Measurements from ENCODE around the gene HOXA6. TPM values are rescaled to one million over a fixed set of nuclear protein-coding genes. Genes with fewer than 3 reads are reported as not detected.
A peak's percentile ranks its signal among the peaks of the same experiment; 100 is the strongest.

Gene HOXA6
- total and polyA plus RNA-seq, 2 donors from 2014 or later, result 1.1 to 22.0 TPM

GRCh38 chr7:27132214-27132613 lies 15.4 kb downstream of the HOXA6 start:
- Histone ChIP-seq H3K9me3 (ENCODE audit: control insufficient read depth in 2 of 3, insufficient read depth in 1 of 3, low read length in 3 of 3) (no peaks in the 10 kb centered on the region), H3K36me3 (ENCODE audit: control insufficient read depth in 2 of 3, insufficient read depth in 3 of 3, low read length in 3 of 3) (peaks cover 0 to 2% (median 0%) of the 10 kb centered on the region in 3 donors), H3K4me3 (ENCODE audit: low read length in 3 of 3) (no peak overlapping the region), H3K27ac (ENCODE audit: low read depth in 2 of 2, low read length in 2 of 2) (peak overlapping the region in 1 of 2 donors; percentile 8), H3K27me3 (ENCODE audit: control insufficient read depth, insufficient read depth, low read length) (no peaks in the 10 kb centered on the region), H3K9ac (ENCODE audit: low read length in 3 of 3) (peak overlapping the region in 1 of 3 donors; percentile 45), H3K4me1 (ENCODE audit: control insufficient read depth in 2 of 3, insufficient read depth in 2 of 3, low read depth in 1 of 3, low read length in 3 of 3) (peaks cover 19 to 40% (median 33%) of the 10 kb centered on the region in 3 donors)
- no peak for TF ChIP-seq CTCF (IDR thresholded peaks at IDR 0.05; ENCODE audit: borderline replicate concordance, extremely low read depth, insufficient read depth)
- intact Hi-C loops (cut with DNase I), result no loop called here
- no peak for DNase-seq
- no peak for FAIRE-seq

GRCh38 chr7:27131390-27131819 lies 16.2 kb downstream of the HOXA6 start:
- intact Hi-C loops (cut with DNase I), result no loop called here
- Histone ChIP-seq H3K36me3 (ENCODE audit: control insufficient read depth in 2 of 3, insufficient read depth in 3 of 3, low read length in 3 of 3) (peaks cover 0 to 2% (median 0%) of the 10 kb centered on the region in 3 donors), H3K4me3 (ENCODE audit: low read length in 3 of 3) (peak overlapping the region; percentile 62 to 82 (median 73)), H3K27me3 (ENCODE audit: control insufficient read depth, insufficient read depth, low read length) (no peaks in the 10 kb centered on the region), H3K9ac (ENCODE audit: low read length in 3 of 3) (peak overlapping the region; percentile 45 to 92 (median 78)), H3K9me3 (ENCODE audit: control insufficient read depth in 2 of 3, insufficient read depth in 1 of 3, low read length in 3 of 3) (no peaks in the 10 kb centered on the region), H3K4me1 (ENCODE audit: control insufficient read depth in 2 of 3, insufficient read depth in 2 of 3, low read depth in 1 of 3, low read length in 3 of 3) (peaks cover 23 to 39% (median 38%) of the 10 kb centered on the region in 3 donors), H3K27ac (ENCODE audit: low read depth in 2 of 2, low read length in 2 of 2) (peak overlapping the region; percentile 92 to 97)
- DNase-seq (no peak), FAIRE-seq (no peak)
- no peak for TF ChIP-seq CTCF (IDR thresholded peaks at IDR 0.05; ENCODE audit: borderline replicate concordance, extremely low read depth, insufficient read depth)

GRCh38 chr7:27130540-27131389 lies 16.8 kb downstream of the HOXA6 start, which contains the start of gene HOXA4:
Gene HOXA4, minus strand, starts transcription at chr7:27130757. Its CDS starts 24 bp downstream, at chr7:27130733.
- no peak for TF ChIP-seq CTCF (IDR thresholded peaks at IDR 0.05; ENCODE audit: borderline replicate concordance, extremely low read depth, insufficient read depth)
- peak within 1 kb of the TSS; percentile 31 to 92 (median 78) for H3K9ac ChIP-seq (ENCODE audit: low read length in 3 of 3)
- H3K9me3 ChIP-seq (ENCODE audit: control insufficient read depth in 2 of 3, insufficient read depth in 1 of 3, low read length in 3 of 3), result no peaks in the 10 kb centered on the region
- peaks cover 0 to 2% (median 0%) of the 10 kb centered on the region in 3 donors for H3K36me3 ChIP-seq (ENCODE audit: control insufficient read depth in 2 of 3, insufficient read depth in 3 of 3, low read length in 3 of 3)
- peak within 1 kb of the TSS; percentile 62 to 82 (median 73) for H3K4me3 ChIP-seq (ENCODE audit: low read length in 3 of 3)
- peak within 1 kb of the TSS; percentile 92 to 97 for H3K27ac ChIP-seq (ENCODE audit: low read depth in 2 of 2, low read length in 2 of 2)
- no peaks in the 10 kb centered on the region for H3K27me3 ChIP-seq (ENCODE audit: control insufficient read depth, insufficient read depth, low read length)
- DNase-seq, result peak; percentile 95 to 98 (median 96)
- no peak for FAIRE-seq
- H3K4me1 ChIP-seq (ENCODE audit: control insufficient read depth in 2 of 3, insufficient read depth in 2 of 3, low read depth in 1 of 3, low read length in 3 of 3), result peaks cover 19 to 38% (median 37%) of the 10 kb centered on the region in 3 donors
- intact Hi-C loops (cut with DNase I), result no loop called here

All from kidney (tissue), 14 donors.